Measurements from ENCODE around the gene CHRNA3. TPM values are rescaled to one million over a fixed set of nuclear protein-coding genes. Genes with fewer than 3 reads are reported as not detected.

The CHRNA3 gene
- total RNA-seq, 1 donor from 2014 or later = not detected

GRCh38 chr15:78605680-78606079 is 15.1 kb downstream of the CHRNA3 start:
- DNase-seq (ENCODE audit: low spot score) = no peak
- Mint-ChIP-seq H3K9me3 (ENCODE audit: low read depth) (no peaks in the 10 kb centered on the region), H3K27ac (ENCODE audit: unreplicated experiment) (no peak overlapping the region), H3K27me3 (ENCODE audit: low read depth) (peaks cover 40% of the 10 kb centered on the region), H3K4me1 (ENCODE audit: low read depth) (no peaks in the 10 kb centered on the region), H3K4me3 (ENCODE audit: unreplicated experiment) (no peak overlapping the region), H3K36me3 (ENCODE audit: low read depth) (peaks cover 3% of the 10 kb centered on the region)
- no peak for TF ChIP-seq CTCF (IDR thresholded peaks at IDR 0.05)

- Mint-ChIP-seq H3K9me3 (ENCODE audit: low read depth) (no peaks in the 10 kb centered on the region), H3K4me3 (ENCODE audit: unreplicated experiment) (no peak overlapping the region), H3K27me3 (ENCODE audit: low read depth) (peaks cover 38% of the 10 kb centered on the region), H3K4me1 (ENCODE audit: low read depth) (no peaks in the 10 kb centered on the region), H3K36me3 (ENCODE audit: low read depth) (peaks cover 3% of the 10 kb centered on the region), H3K27ac (ENCODE audit: unreplicated experiment) (no peak overlapping the region)
- no peak for DNase-seq (ENCODE audit: low spot score)
- no peak for TF ChIP-seq CTCF (IDR thresholded peaks at IDR 0.05)
Observed at GRCh38 chr15:78605201-78605600, 15.6 kb downstream of the CHRNA3 start.

GRCh38 chr15:78604420-78604819 is 16.4 kb downstream of the CHRNA3 start:
- Mint-ChIP-seq H3K36me3 (ENCODE audit: low read depth) (no peaks in the 10 kb centered on the region), H3K27me3 (ENCODE audit: low read depth) (peaks cover 31% of the 10 kb centered on the region), H3K4me1 (ENCODE audit: low read depth) (no peaks in the 10 kb centered on the region), H3K27ac (ENCODE audit: unreplicated experiment) (no peak overlapping the region), H3K9me3 (ENCODE audit: low read depth) (no peaks in the 10 kb centered on the region), H3K4me3 (ENCODE audit: unreplicated experiment) (no peak overlapping the region)
- DNase-seq (ENCODE audit: low spot score) = no peak
- TF ChIP-seq CTCF (IDR thresholded peaks at IDR 0.05) = no peak

- Mint-ChIP-seq H3K4me3 (ENCODE audit: unreplicated experiment) (no peak overlapping the region), H3K9me3 (ENCODE audit: low read depth) (no peaks in the 10 kb centered on the region), H3K36me3 (ENCODE audit: low read depth) (no peaks in the 10 kb centered on the region), H3K27ac (ENCODE audit: unreplicated experiment) (no peak overlapping the region), H3K4me1 (ENCODE audit: low read depth) (no peaks in the 10 kb centered on the region), H3K27me3 (ENCODE audit: low read depth) (peaks cover 26% of the 10 kb centered on the region)
- TF ChIP-seq CTCF (IDR thresholded peaks at IDR 0.05) = no peak
- DNase-seq (ENCODE audit: low spot score) = no peak
Observed at GRCh38 chr15:78603467-78603866, 17.3 kb downstream of the CHRNA3 start.

- DNase-seq (ENCODE audit: low spot score) = no peak
- Mint-ChIP-seq H3K36me3 (ENCODE audit: low read depth) (no peaks in the 10 kb centered on the region), H3K4me1 (ENCODE audit: low read depth) (no peaks in the 10 kb centered on the region), H3K27me3 (ENCODE audit: low read depth) (peaks cover 7% of the 10 kb centered on the region), H3K27ac (ENCODE audit: unreplicated experiment) (no peak overlapping the region), H3K9me3 (ENCODE audit: low read depth) (no peaks in the 10 kb centered on the region), H3K4me3 (ENCODE audit: unreplicated experiment) (no peak overlapping the region)
- no peak for TF ChIP-seq CTCF (IDR thresholded peaks at IDR 0.05)
Observed at GRCh38 chr15:78599189-78599588, 21.6 kb downstream of the CHRNA3 start.

All from chondrocyte (in vitro differentiated cells).